Measurements from ENCODE around the gene MDK. TPM values are rescaled to one million over a fixed set of nuclear protein-coding genes. Genes with fewer than 3 reads are reported as not detected.
A peak's percentile ranks its signal among the peaks of the same experiment; 100 is the strongest.

Gene MDK
- total and polyA plus RNA-seq, 2 of the 13 experiments (the other 11 are each of a cell fraction or from before 2014, with no cell fraction given): 312 to 407 TPM

DNA sequence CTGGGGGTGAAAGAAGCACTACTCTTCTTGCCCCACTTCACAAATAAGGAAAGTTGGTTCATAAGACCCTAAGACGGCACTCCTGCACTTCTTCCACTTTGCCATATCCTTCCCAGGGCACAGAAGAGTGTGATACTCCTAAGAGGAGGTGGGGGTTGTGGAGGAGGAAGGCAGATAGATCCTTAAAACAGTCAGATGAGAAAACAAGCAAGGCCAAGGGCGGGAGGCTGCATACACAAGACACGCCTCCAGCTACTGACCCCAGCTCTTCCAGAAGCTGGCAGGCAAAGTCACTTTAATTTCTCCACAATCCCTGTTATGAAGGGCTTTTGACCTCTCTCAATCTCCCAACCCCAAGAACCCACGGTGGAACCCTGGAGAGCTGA lies 11.8 kb downstream of the MDK start:
- ATAC-seq: no peak
- Histone ChIP-seq H4K20me1 (ENCODE audit: insufficient read depth, low read length) (peaks cover 15% of the 10 kb centered on the region), H3K4me1 (ENCODE audit: insufficient read depth, low read length) (peaks cover 35% of the 10 kb centered on the region), H3K9me3 (ENCODE audit: low read length) (no peaks in the 10 kb centered on the region), H3K9ac (ENCODE audit: insufficient read depth, low read depth, low read length) (no peak overlapping the region), H2AFZ (ENCODE audit: low read length) (no peak overlapping the region), H3K79me2 (ENCODE audit: insufficient read depth, low read length) (no peaks in the 10 kb centered on the region), H3K36me3 (replicated peaks in 1 of 2; ENCODE audit: control insufficient read depth in 1 of 2, insufficient read depth in 2 of 2, low read length in 2 of 2) (peaks cover 9 to 21% of the 10 kb centered on the region in 2 experiments), H3K27me3 (ENCODE audit: control insufficient read depth in 1 of 2, insufficient read depth in 2 of 2, low read length in 2 of 2) (peaks cover 13 to 27% of the 10 kb centered on the region in 2 experiments), H3K27ac (ENCODE audit: extremely low read length, insufficient read depth, low read length) (no peak overlapping the region), H3K4me2 (ENCODE audit: low read depth, low read length) (peak overlapping the region; percentile 73), H3K4me3 (replicated peaks in 1 of 3; ENCODE audit: insufficient read depth in 1 of 3, low read depth in 2 of 3, low read length in 3 of 3) (peak overlapping the region; percentile 52 to 82 (median 58); a peak in 5 of 6 replicates)
- in situ Hi-C loops (cut with HindIII; ENCODE audit: extremely low pct_ligation_motif_present, low pct_unique_long_range_greater_than_20kb) (no loop called here), intact Hi-C loops (cut with micrococcal nuclease; ENCODE audit: unreplicated experiment) (no loop called here)
- BruUV-seq (replicated peaks): no TSS peak
- POLR2A ChIA-PET: interaction anchor here (1.0 to 2.0 kb wide), 4 partner anchors 9 to 219 kb away, joined by 3 to 9 read pairs (median 4); no protein-coding TSS in a partner anchor
- DNase-seq (ENCODE audit: low spot score): no peak
- 21% methylated on average over 4 of the region's 4 CpGs for WGBS (ENCODE audit: low lambda C conversion rate)
- CTCF ChIA-PET (ENCODE audit: low intra/inter-chr PET ratio, low total read pairs): no interaction called here
- no peak for FAIRE-seq
- TF ChIP-seq JUND (CRISPR knock-in tag; IDR thresholded peaks at IDR 0.05): no peak
- no peak for TF ChIP-seq ZNF326 (CRISPR knock-in tag; IDR thresholded peaks at IDR 0.05; ENCODE audit: borderline replicate concordance)
- TF ChIP-seq, protein P1, sequence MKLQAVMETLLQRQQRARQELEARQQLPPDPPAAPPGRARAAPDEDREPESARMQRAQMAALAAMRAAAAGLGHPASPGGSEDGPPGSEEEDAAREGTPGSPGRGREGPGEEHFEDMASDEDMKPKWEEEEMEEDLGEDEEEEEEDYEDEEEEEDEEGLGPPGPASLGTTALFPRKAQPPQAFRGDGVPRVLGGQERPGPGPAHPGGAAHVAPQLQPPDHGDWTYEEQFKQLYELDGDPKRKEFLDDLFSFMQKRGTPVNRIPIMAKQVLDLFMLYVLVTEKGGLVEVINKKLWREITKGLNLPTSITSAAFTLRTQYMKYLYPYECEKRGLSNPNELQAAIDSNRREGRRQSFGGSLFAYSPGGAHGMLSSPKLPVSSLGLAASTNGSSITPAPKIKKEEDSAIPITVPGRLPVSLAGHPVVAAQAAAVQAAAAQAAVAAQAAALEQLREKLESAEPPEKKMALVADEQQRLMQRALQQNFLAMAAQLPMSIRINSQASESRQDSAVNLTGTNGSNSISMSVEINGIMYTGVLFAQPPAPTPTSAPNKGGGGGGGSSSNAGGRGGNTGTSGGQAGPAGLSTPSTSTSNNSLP (IDR thresholded peaks at IDR 0.05; ENCODE audit: low read depth, low read length): no peak
- TF ChIP-seq, protein P2, sequence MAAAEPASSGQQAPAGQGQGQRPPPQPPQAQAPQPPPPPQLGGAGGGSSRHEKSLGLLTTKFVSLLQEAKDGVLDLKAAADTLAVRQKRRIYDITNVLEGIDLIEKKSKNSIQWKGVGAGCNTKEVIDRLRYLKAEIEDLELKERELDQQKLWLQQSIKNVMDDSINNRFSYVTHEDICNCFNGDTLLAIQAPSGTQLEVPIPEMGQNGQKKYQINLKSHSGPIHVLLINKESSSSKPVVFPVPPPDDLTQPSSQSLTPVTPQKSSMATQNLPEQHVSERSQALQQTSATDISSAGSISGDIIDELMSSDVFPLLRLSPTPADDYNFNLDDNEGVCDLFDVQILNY (CRISPR knock-in tag; conservative IDR thresholded peaks at IDR 0.05): no peak
- TF ChIP-seq ADNP (CRISPR knock-in tag; IDR thresholded peaks at IDR 0.05): no peak
- TF ChIP-seq ZNF746 (CRISPR knock-in tag; IDR thresholded peaks at IDR 0.05): no peak

DNA sequence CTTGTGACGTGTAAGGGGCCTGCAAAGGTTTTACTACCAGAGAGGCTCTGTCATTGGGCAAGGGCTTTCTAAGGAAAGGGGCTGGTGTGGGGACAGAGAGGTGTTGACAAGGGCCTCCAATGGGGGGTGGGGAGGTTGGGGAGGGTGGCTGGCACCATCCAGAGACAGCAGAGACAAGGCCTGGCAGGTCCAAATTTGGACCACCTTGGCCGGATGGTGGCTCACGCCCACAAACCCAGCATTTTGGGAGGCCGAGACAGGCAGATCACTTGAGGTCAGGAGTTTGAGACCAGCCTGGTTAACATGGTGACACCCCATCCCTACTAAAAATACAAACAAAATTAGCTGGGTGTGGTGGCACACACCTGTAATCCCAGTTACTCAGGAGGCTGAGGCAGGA lies 12.3 kb downstream of the MDK start:
- no peak for ATAC-seq
- no peak overlapping the region for H2AFZ ChIP-seq (ENCODE audit: low read length)
- DNase-seq (ENCODE audit: low spot score): no peak
- in situ Hi-C loops (cut with HindIII; ENCODE audit: extremely low pct_ligation_motif_present, low pct_unique_long_range_greater_than_20kb): no loop called here
- peaks cover 15% of the 10 kb centered on the region for H4K20me1 ChIP-seq (ENCODE audit: insufficient read depth, low read length)
- H3K4me3 ChIP-seq (replicated peaks in 1 of 3; ENCODE audit: insufficient read depth in 1 of 3, low read depth in 2 of 3, low read length in 3 of 3): no peak overlapping the region
- no peak overlapping the region for H3K27ac ChIP-seq (ENCODE audit: extremely low read length, insufficient read depth, low read length)
- H3K4me1 ChIP-seq (ENCODE audit: insufficient read depth, low read length): peaks cover 30% of the 10 kb centered on the region
- intact Hi-C loops (cut with micrococcal nuclease; ENCODE audit: unreplicated experiment): no loop called here
- ChIA-PET POLR2A (no interaction called here), CTCF (ENCODE audit: low intra/inter-chr PET ratio, low total read pairs) (no interaction called here)
- peaks cover 13 to 21% of the 10 kb centered on the region in 2 experiments for H3K27me3 ChIP-seq (ENCODE audit: control insufficient read depth in 1 of 2, insufficient read depth in 2 of 2, low read length in 2 of 2)
- H3K36me3 ChIP-seq (replicated peaks in 1 of 2; ENCODE audit: control insufficient read depth in 1 of 2, insufficient read depth in 2 of 2, low read length in 2 of 2): peaks cover 10 to 21% of the 10 kb centered on the region in 2 experiments
- H3K79me2 ChIP-seq (ENCODE audit: insufficient read depth, low read length): no peaks in the 10 kb centered on the region
- FAIRE-seq: no peak
- no TSS peak for BruUV-seq (replicated peaks)
- no peaks in the 10 kb centered on the region for H3K9me3 ChIP-seq (ENCODE audit: low read length)
- 82% methylated on average over 4 of the region's 4 CpGs for WGBS (ENCODE audit: low lambda C conversion rate)
- no peak overlapping the region for H3K9ac ChIP-seq (ENCODE audit: insufficient read depth, low read depth, low read length)
- no peak overlapping the region for H3K4me2 ChIP-seq (ENCODE audit: low read depth, low read length)
- TF ChIP-seq, protein P3, sequence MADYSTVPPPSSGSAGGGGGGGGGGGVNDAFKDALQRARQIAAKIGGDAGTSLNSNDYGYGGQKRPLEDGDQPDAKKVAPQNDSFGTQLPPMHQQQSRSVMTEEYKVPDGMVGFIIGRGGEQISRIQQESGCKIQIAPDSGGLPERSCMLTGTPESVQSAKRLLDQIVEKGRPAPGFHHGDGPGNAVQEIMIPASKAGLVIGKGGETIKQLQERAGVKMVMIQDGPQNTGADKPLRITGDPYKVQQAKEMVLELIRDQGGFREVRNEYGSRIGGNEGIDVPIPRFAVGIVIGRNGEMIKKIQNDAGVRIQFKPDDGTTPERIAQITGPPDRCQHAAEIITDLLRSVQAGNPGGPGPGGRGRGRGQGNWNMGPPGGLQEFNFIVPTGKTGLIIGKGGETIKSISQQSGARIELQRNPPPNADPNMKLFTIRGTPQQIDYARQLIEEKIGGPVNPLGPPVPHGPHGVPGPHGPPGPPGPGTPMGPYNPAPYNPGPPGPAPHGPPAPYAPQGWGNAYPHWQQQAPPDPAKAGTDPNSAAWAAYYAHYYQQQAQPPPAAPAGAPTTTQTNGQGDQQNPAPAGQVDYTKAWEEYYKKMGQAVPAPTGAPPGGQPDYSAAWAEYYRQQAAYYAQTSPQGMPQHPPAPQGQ (CRISPR knock-in tag; IDR thresholded peaks at IDR 0.05; ENCODE audit: borderline replicate concordance): no peak
- TF ChIP-seq, protein P4, sequence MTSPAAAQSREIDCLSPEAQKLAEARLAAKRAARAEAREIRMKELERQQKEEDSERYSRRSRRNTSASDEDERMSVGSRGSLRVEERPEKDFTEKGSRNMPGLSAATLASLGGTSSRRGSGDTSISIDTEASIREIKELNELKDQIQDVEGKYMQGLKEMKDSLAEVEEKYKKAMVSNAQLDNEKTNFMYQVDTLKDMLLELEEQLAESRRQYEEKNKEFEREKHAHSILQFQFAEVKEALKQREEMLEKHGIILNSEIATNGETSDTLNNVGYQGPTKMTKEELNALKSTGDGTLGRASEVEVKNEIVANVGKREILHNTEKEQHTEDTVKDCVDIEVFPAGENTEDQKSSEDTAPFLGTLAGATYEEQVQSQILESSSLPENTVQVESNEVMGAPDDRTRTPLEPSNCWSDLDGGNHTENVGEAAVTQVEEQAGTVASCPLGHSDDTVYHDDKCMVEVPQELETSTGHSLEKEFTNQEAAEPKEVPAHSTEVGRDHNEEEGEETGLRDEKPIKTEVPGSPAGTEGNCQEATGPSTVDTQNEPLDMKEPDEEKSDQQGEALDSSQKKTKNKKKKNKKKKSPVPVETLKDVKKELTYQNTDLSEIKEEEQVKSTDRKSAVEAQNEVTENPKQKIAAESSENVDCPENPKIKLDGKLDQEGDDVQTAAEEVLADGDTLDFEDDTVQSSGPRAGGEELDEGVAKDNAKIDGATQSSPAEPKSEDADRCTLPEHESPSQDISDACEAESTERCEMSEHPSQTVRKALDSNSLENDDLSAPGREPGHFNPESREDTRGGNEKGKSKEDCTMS (CRISPR knock-in tag; conservative IDR thresholded peaks at IDR 0.05): no peak
- no peak for TF ChIP-seq MYNN (CRISPR knock-in tag; IDR thresholded peaks at IDR 0.05; ENCODE audit: low read depth)
- no peak for TF ChIP-seq HIVEP1 (CRISPR knock-in tag; IDR thresholded peaks at IDR 0.05)
- no peak for TF ChIP-seq ZNF547 (CRISPR knock-in tag; IDR thresholded peaks at IDR 0.05)

Measured in HepG2 (cell line).